Stomach (tissue), 4 donors: ENCODE results near the gene GPRIN2.

Experiments
- CTCF ChIP-seq, 7 experiments: fragments of 450-650 bp in 4 of 7; fragments of 200-600 bp in 3 of 7; sonication (generic) in 3 of 7; IDR thresholded peaks; one replicate each; pipeline ENCODE4 v1.5.1; 2016 to 2019; ENCODE audit warnings: antibody characterized with exemption in 7 of 7, control low read depth in 2 of 7, mild to moderate bottlenecking in 1 of 7
- POLR2A ChIP-seq, 4 donors: fragments of 450-650 bp; IDR thresholded peaks; one replicate each; pipeline ENCODE4 v1.6.1; 2016; ENCODE audit warnings: antibody characterized with exemption in 4 of 4, control low read depth in 2 of 4, mild to moderate bottlenecking in 1 of 4, moderate library complexity in 1 of 4

- TF ChIP-seq CTCF (IDR thresholded peaks at IDR 0.05) (no peak), POLR2A (IDR thresholded peaks at IDR 0.05) (no peak)
These were observed 8.6 kb downstream of the GPRIN2 start for GRCh38 chr10:46547541-46548497.
